ENCODE measurements around the gene ADO. TPM values are rescaled to one million over a fixed set of nuclear protein-coding genes. Genes with fewer than 3 reads are reported as not detected.

The ADO gene
- total and polyA plus RNA-seq, 9 of the 15 experiments (the other 6 are each of a cell fraction or from before 2014, with no cell fraction given) = 3.0 to 20.0 (median 16.1) TPM

DNA sequence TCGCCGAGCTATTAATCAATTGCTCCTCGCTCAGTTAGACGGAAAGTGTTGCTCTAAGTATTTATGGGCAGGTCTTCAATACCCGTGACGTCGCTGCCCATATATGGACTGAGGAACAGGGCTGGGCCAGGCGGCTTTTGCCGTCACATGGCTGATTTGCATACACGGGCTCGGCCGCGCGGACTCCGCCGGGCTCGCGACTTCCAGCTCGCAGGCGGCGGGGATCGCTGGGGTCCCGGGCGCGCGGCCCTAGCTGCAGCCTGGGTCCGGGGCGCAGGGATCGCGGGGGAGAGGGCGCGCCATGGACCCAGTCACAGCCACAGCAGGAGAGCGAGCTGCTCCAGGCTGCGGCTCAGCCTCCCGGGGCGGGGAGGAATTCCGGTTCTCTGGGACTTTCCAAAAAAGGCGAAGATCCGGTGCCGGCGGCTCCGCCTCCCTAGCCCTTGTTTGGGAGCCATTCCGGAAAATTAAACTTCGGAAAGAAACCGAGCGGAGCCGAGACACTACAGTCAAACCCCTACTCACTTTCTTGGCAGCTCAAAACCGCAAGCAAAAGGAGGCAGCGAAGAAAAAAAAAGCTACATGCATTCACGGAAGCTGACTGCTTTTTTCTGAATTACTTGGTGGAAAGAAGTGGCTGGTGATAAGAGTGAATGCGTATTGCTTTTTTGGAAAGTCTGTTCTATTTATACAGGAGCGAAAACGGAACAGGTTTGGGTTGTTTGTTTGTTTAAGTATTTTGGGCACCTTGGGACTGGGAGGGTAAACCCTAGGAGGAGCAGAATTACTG is 12.0 kb downstream of the ADO start, which contains the start of gene EGR2 (continued):
- no peak for TF ChIP-seq NFE2L1 (tag; IDR thresholded peaks at IDR 0.05; ENCODE audit: borderline replicate concordance, low read depth)
- no peak for TF ChIP-seq KAT2B (IDR thresholded peaks at IDR 0.05; ENCODE audit: low read depth, low read length)
- TF ChIP-seq, protein P1, sequence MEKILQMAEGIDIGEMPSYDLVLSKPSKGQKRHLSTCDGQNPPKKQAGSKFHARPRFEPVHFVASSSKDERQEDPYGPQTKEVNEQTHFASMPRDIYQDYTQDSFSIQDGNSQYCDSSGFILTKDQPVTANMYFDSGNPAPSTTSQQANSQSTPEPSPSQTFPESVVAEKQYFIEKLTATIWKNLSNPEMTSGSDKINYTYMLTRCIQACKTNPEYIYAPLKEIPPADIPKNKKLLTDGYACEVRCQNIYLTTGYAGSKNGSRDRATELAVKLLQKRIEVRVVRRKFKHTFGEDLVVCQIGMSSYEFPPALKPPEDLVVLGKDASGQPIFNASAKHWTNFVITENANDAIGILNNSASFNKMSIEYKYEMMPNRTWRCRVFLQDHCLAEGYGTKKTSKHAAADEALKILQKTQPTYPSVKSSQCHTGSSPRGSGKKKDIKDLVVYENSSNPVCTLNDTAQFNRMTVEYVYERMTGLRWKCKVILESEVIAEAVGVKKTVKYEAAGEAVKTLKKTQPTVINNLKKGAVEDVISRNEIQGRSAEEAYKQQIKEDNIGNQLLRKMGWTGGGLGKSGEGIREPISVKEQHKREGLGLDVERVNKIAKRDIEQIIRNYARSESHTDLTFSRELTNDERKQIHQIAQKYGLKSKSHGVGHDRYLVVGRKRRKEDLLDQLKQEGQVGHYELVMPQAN (IDR thresholded peaks at IDR 0.05; ENCODE audit: borderline replicate concordance) = no peak
- no peak for TF ChIP-seq PHF21A (IDR thresholded peaks at IDR 0.05; ENCODE audit: borderline replicate concordance, low read depth)
- TF ChIP-seq NR2C2 (CRISPR knock-in tag; IDR thresholded peaks at IDR 0.05) = no peak
- no peak for TF ChIP-seq NR2C2 (tag; IDR thresholded peaks at IDR 0.05)
- no peak for TF ChIP-seq EZH2 (IDR thresholded peaks at IDR 0.05; ENCODE audit: borderline replicate concordance, low read depth, low read length)
- TF ChIP-seq TOE1 (IDR thresholded peaks at IDR 0.05; ENCODE audit: borderline replicate concordance) = no peak
- TF ChIP-seq TOE1 (CRISPR knock-in tag; IDR thresholded peaks at IDR 0.05; ENCODE audit: borderline replicate concordance, low read depth) = no peak
- TF ChIP-seq ZEB2 (IDR thresholded peaks at IDR 0.05) = no peak
- TF ChIP-seq BMI1 (IDR thresholded peaks at IDR 0.05; ENCODE audit: low read length) = no peak
- TF ChIP-seq, protein P2, sequence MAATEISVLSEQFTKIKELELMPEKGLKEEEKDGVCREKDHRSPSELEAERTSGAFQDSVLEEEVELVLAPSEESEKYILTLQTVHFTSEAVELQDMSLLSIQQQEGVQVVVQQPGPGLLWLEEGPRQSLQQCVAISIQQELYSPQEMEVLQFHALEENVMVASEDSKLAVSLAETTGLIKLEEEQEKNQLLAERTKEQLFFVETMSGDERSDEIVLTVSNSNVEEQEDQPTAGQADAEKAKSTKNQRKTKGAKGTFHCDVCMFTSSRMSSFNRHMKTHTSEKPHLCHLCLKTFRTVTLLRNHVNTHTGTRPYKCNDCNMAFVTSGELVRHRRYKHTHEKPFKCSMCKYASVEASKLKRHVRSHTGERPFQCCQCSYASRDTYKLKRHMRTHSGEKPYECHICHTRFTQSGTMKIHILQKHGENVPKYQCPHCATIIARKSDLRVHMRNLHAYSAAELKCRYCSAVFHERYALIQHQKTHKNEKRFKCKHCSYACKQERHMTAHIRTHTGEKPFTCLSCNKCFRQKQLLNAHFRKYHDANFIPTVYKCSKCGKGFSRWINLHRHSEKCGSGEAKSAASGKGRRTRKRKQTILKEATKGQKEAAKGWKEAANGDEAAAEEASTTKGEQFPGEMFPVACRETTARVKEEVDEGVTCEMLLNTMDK (IDR thresholded peaks at IDR 0.05; ENCODE audit: borderline replicate concordance, insufficient read depth, low read depth, low read length, poor library complexity, severe bottlenecking) = no peak
- no peak; the same call in 1 of the 2 replicates for TF ChIP-seq ETV1 (tag; conservative IDR thresholded peaks at IDR 0.05; ENCODE audit: low read depth)
- TF ChIP-seq ETS2 (tag; IDR thresholded peaks at IDR 0.05; ENCODE audit: borderline replicate concordance, poor library complexity, severe bottlenecking) = no peak
- TF ChIP-seq, protein P3, sequence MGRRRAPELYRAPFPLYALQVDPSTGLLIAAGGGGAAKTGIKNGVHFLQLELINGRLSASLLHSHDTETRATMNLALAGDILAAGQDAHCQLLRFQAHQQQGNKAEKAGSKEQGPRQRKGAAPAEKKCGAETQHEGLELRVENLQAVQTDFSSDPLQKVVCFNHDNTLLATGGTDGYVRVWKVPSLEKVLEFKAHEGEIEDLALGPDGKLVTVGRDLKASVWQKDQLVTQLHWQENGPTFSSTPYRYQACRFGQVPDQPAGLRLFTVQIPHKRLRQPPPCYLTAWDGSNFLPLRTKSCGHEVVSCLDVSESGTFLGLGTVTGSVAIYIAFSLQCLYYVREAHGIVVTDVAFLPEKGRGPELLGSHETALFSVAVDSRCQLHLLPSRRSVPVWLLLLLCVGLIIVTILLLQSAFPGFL (CRISPR knock-in tag; IDR thresholded peaks at IDR 0.05) = no peak
- TF ChIP-seq MCM3 (IDR thresholded peaks at IDR 0.05) = no peak
- TF ChIP-seq HNRNPUL1 (IDR thresholded peaks at IDR 0.05; ENCODE audit: low read length) = no peak
- TF ChIP-seq TBP (optimal IDR thresholded peaks at IDR 0.05; ENCODE audit: low read depth, low read length) = peak; percentile 28
- no peak for TF ChIP-seq ZNF408 (CRISPR knock-in tag; IDR thresholded peaks at IDR 0.05; ENCODE audit: low read depth)
- TF ChIP-seq GATAD2A (IDR thresholded peaks at IDR 0.05) = no peak
- TF ChIP-seq NCOA1 (IDR thresholded peaks at IDR 0.05; ENCODE audit: low read depth) = no peak
- no peak for TF ChIP-seq MTA2 (IDR thresholded peaks at IDR 0.05; ENCODE audit: low read depth)
- no peak for TF ChIP-seq ARID2 (IDR thresholded peaks at IDR 0.05)
- TF ChIP-seq HDAC3 (IDR thresholded peaks at IDR 0.05; ENCODE audit: borderline replicate concordance, partially characterized antibody) = no peak

Data from K562 (cell line).